Measurements from ENCODE around the gene JARID2.

JARID2 gene

GRCh38 chr6:15355683-15356099 is 109.8 kb downstream of the JARID2 start:
- no peak for DNase-seq (ENCODE audit: low read depth in 2 of 2)

GRCh38 chr6:15356179-15356578 is 110.3 kb downstream of the JARID2 start:
- DNase-seq (ENCODE audit: low read depth in 2 of 2): no peak

DNA sequence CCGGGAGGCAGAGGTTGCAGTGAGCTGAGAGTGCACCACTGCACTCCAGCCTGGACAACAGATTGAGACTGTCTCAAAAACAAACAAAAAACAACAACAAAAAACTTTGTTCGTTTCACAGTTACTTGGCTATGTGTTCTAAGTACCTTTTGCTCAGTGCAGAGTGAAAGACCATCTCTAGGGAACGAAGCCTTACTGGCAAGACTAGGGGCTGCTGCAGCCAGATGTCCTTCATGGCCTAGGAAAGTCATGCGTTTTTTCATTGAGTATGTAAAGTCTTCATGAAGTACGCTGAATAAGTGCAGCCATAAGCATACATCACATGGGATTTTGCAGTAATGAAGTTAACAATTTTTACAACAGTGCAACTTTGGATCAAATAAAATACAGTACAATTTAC is 111.1 kb downstream of the JARID2 start:
- DNase-seq (ENCODE audit: low read depth in 2 of 2): no peak

DNA sequence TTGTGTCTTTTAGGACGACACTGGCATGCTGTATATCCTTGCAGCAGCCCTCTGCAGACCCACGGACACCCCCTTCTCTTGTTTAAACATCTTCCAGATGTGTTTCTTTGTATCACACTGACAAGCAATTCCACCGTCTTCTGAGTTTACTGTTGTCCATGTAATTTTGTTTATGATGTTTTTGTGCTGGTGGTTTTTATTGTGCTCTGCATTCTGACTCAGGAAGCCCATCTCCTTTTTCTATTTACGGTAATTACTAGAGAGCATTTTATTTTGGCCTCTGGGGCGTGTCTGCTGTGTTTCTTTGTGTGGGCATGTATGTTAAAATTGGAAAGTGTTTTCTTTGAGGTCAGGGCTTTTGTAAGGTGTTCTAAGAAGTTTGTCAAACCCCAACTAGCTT is 111.9 kb downstream of the JARID2 start:
- no peak for DNase-seq (ENCODE audit: low read depth in 2 of 2)

- no peak for DNase-seq (ENCODE audit: low read depth in 2 of 2)
Observed at GRCh38 chr6:15358579-15359327, 112.9 kb downstream of the JARID2 start.

DNA sequence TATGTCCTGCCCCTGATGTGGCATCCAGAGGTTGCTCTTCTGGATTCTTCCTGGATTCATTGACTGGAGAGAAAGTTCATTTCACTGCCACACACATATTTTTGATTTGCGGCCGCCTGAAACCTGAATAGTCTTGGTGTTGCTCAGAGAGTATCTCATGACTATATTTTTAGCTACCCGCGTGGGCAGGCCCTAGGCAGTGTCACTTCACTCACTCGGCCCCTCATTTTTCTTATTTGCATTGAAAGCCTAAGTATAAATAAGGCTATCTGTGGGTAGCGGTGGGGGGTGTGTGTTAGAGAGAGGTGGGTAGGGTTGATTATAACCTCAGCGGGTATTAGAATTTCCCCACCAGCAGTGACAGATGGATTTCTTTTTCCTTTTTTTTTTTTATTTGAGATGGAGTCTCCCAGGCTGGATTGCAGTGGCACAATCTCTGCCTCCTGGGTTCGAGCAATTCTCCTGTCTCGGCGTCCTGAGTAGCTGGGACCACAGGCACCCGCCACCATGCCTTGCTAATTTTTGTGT is 113.5 kb downstream of the JARID2 start:
- no peak for DNase-seq (ENCODE audit: low read depth in 2 of 2)

- DNase-seq (ENCODE audit: low read depth in 2 of 2): no peak
Observed at GRCh38 chr6:15360300-15360699, 114.4 kb downstream of the JARID2 start.

GRCh38 chr6:15361197-15361596 is 115.3 kb downstream of the JARID2 start:
- DNase-seq (ENCODE audit: low read depth in 2 of 2): no peak

- DNase-seq (ENCODE audit: low read depth in 2 of 2): no peak
Observed at GRCh38 chr6:15362274-15363160, 116.6 kb downstream of the JARID2 start.

DNA sequence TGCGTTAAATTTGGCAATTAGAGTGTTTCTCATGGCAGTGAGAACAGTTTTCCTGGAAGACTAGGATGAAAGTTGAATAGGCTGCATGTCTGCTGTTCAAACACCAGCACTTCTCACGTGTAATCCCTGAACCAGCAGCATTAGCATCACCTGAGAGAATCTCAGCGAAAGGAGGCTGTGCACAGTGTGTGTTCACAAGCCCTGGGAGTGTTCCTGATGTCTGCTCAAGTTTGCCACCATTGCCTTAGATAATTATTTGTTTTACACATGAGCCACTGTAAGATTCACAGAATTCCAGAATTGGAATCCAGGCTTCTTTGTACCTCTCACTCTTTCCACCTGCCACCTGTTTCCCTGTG is 117.3 kb downstream of the JARID2 start:
- DNase-seq (ENCODE audit: low read depth in 2 of 2): no peak

- no peak for DNase-seq (ENCODE audit: low read depth in 2 of 2)
Observed at GRCh38 chr6:15363523-15364400, 117.9 kb downstream of the JARID2 start.

GRCh38 chr6:15364401-15365037 is 118.7 kb downstream of the JARID2 start:
- no peak for DNase-seq (ENCODE audit: low read depth in 2 of 2)

- peak; percentile 9 to 12 for DNase-seq (ENCODE audit: low read depth in 2 of 2)
Observed at GRCh38 chr6:15365273-15365687, 119.4 kb downstream of the JARID2 start.

DNA sequence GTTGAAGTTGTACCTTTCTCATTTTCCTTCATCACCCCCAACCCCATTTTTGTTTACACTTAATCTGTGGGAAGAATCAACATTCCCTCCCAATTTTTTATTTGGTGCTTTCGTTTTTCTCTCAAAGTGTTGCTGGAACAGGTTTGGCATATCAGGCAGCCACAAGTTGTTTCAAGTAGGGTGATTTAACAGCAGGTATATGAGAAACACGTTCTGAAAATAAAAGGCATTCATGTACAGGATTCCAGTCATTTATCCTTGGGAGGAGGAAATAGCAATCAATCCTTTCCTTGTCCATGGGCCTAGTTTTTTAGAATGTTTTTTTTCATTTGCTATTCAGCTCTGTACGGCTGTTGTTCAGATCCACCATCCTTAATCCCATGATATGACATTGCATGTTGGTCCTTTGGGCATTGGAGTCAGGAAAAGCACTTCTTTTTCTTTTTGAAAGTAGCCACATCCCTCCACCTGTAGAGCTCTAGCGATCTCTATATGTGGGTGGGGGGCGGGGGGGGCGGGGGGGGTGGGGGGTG is 120.2 kb downstream of the JARID2 start:
- DNase-seq (ENCODE audit: low read depth in 2 of 2): no peak

DNA sequence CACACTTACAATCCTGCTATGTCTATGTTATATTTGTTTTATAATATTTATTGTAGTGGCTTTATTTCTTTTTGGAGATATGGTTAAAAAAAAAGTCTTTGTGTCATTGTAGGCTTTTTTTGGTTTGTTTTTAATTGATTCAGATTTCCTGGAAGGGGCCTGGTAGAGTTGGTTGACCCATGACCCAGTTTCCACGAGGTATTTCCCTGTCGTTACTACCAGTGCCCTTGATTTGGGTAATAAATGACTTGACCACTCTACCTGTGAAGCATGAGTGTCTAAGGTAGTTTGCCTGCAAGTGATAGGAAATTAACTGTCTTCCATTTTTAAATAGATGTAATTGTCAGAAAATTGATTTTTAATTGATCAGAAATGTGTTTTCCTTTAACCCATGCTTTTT is 121.0 kb downstream of the JARID2 start:
- DNase-seq (ENCODE audit: low read depth in 2 of 2): no peak

DNA sequence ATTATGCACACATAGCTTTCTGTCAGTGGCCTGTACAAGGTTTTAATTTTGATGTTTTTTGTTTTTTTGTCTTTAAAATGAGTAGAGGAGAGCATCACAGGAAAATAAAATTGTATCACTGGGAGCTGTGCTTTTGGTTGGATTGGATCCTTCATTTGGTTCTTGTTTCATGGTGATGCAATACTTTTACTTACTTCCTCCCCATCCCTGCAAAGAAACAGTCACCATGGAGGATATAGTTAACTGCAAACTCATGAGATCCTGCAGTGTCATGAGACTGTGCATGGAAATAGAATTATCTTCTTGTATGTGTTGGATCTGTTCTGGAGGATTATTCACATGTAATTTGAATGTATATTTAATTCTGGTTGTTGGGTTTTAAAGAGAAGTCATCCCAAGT is 122.3 kb downstream of the JARID2 start:
- no peak for DNase-seq (ENCODE audit: low read depth in 2 of 2)

- no peak for DNase-seq (ENCODE audit: low read depth in 2 of 2)
Observed at GRCh38 chr6:15368873-15369272, 123.0 kb downstream of the JARID2 start.

GRCh38 chr6:15369838-15370237 is 124.0 kb downstream of the JARID2 start:
- DNase-seq (ENCODE audit: low read depth in 2 of 2): no peak

DNA sequence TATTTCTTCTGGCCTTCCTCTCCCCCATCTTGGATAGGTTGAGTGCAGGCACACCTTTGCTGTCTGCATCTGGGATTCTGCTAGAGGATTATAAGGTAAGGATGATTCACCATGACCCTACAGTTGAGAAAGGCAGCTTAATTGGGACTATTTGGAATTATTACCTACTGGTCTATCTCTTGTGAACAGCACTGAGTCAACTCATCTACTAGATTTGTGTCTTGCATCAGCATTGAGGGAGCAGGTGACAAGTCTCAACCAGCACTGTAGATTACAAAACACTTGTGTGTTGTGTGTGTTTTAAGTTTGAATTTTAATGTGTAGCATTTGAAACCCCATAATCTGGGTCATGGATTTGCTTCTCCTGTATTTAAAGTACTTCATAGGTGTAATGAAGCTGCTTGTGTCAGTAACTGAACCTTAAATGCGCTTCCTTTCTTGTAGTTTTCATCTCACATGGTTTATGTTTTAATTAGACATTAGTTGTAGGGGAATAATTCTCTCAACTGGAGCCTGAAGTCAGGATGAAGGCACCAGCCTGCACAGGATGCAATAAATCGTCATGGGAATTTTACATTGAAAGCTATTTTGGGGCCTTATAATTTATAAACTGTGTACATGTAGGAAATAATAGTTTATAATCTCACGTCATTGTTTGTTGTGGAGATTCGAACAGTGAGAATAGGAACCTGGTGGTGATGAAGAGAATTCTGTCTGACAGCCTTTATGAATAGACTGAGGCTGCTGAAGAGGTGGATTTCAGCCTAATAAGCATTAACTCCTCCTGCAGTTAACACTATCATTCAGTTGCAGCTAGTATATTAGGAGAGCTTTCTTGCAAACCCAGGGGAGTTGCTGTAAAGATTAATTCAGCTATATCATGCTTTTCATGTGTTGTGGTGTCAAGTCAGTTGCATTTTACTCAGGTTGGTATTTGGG is 125.1 kb downstream of the JARID2 start:
- no peak for DNase-seq (ENCODE audit: low read depth in 2 of 2)

DNA sequence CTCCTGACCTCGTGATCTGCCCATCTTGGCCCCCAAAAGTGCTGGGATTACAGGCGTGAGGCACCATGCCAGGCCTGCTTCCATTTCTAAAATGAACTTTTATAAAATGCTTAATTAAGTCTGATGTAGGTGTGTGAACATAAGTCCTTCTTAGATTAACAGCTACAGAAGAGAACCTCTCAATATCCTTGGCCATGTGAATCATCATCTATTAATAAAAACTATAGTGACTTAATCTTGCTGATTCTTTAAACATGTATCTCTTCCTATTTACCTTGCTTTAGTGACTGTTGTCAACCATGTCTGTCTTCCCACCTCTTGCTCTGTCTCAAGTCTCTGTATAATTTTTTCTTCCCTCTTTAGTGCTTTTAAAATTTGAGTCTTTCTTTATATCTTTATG is 127.1 kb downstream of the JARID2 start:
- no peak for DNase-seq (ENCODE audit: low read depth in 2 of 2)

Measured in activated CD8-positive, alpha-beta memory T cell treated with anti-CD3 and anti-CD28 coated beads for 4 hours (primary cell).